Renal cortical epithelial cell (primary cell): Measurements from ENCODE around the gene HOXA2. TPM values are rescaled to one million over a fixed set of nuclear protein-coding genes. Genes with fewer than 3 reads are reported as not detected.

Experiments
- DNase-seq: peaks from one replicate; pipeline ENCODE4 v3.0.0-alpha.2; 2011; ENCODE audit warnings: low read depth
- total RNA-seq: library from RNA; depleted of rRNA; stranded (reverse); fragments of >200 nt; gene quantifications from 2 replicates; pipeline ENCODE4 v1.2.3, GENCODE V29; 2014

HOXA2 gene
- total RNA-seq, 1 donor from 2014 or later: 1.9 TPM

DNA sequence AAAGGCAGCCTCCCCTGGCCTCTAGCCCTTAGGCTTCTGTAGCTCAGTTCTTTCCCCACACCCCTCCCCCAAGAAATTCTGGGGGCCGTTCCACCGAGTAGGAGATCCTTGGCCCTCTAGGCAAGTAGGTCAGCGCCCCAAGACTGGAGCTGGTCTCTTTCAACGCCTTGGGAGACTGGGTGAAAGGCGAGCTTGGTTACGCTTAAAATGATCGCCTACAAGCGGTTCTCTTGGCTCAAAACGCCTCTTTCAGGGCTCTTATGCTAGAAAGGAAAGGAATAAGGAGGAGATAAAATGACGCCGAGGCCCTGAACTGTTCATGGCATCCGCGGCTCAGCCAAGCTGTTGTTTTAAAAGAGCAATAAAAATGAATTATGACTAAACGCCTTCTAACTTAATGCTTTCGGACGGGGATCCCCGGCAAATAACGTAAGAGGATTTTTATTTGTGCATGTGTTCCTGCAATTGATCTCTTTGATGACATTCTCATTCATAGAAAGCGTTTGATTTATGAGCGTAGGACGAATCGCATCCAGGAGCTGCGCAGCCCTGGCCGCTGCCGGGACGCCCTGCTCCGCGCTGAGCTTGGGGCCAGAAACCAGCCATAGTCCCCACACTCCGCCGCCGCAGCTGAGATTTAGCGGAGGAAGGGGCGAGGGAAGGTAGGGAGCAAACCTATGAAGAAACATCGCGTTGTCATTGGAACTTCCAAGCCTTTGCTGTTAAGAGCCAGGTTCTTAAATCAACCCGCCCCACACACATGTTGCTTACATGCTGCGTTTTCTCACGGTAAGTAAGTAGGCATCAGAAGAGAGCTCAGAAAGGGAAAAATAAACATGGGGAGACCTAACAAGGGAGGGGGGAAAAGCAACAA lies 3.7 kb downstream of the HOXA2 start:
- DNase-seq: peak; percentile 68

DNA sequence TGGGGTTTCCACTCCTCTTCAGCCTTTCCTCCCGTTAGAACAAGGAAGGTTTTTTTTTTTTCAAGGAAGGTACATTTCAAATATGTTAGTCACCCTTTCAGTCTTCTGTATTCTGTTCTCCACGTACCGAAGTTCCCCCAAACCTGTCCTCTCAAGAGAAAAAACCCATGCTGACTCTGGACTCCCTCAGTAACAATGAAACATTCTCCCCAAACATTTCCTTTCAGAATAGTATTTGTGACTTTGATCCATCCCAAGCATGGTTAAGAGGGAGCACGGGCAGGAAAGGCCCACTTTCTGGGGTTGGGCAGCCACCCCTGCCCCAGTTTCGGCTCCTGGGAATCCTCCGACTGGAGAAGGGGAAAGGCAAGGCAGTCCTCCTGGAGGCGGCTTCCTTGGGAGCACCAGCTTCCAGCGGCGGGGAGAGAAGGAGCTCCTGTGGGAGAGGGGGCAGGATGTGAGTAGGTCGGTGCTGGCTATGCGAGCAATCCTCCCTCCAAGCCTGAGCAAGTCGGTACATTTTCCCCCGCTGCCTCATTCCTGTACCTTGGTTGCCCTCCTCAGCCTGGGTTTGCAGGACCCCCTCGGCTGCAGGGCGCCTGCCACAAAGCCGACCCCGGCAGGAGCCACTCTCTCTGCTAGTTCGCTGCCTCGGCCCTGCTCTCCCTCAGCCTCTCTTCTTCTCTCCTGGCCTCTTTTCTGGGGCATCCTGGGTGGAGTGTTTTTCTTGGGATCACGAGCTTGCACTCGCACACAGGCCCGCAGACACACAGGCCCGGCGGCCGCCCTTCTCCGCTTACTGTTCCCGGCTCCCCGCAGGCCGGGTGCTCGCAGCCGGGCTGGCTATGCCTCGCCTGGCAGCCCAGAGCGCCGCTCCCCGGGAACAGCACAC lies 4.6 kb downstream of the HOXA2 start:
- DNase-seq: peak; percentile 69

DNA sequence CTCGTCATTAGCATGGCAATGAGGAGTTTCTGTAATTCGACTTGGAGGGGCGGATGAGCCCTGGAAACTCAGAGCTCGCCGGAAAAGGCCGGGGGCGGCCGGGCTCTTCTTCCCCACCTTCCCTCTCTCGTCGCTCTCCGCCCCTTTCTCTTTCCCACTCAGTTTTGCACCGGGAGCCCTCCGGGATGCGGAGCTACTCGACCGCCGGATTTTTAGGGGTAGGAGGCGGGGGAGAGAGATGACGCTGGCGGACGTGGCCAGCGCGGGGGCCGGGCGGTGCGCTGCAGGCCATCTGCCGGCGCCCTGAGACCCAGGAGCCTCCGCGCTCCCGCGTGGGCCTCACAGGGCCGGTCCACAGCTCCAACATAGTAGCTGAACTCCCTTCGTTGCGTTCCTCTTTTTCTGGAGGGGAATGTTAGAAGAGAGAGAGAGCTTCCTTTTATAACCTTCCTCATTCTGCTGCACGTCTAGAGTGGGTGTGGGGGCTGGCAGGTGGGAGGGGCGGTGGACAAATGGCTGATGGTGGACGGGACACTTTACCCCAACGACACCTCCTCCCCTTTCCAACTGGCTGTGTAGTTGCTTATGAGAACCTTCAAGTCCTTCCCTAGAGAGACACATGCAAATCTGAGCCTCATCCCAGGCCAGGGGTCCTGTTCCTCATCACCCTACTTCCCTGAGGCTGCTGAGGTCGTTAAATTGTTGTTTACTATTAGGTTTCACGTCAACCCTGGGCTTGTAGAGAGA lies 5.5 kb downstream of the HOXA2 start:
- DNase-seq: no peak

DNA sequence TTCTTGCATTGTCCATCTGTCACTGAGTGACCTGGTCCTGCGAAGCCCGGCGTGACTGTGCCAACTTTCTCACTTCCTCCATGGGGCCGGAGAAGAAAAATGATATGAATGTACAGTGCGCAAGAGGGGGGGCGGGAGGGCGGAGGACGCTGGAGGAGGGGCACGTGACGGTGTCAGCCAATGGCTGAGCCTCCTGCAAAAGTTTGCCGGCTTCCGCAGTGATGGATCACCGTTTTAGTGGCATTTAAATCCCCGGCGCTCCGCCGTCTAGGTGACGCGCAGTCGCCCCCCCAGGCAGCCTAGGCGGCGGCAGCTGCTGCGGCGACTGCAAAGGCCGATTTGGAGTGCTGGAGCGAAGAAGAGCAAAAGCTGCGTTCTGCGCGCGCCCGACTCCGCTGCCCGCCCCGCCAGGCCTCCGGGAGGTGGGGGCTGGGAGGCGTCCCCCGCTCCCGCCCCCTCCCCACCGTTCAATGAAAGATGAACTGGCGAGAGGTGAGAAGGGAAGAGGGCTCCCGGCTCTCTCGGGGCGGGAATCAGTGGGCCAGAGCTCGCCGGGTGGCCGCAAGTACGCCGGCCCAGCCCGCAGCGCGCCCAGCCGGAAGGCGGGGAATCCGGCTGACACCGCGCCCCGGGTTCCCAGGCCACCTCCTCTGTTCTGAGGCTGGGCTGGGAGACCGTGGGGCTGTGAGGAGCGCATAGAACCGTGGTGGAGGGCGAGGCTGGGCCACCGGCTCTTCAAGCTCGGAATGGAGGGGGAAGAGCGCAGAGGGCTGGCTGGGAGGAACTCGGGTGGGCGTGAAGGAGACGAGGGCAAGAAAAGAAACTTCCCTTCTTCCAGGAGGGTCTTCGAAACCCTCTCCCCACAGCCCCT lies 6.4 kb downstream of the HOXA2 start, which contains the start of gene HOXA1:
Gene HOXA1 (minus strand): TSS at position 104 of the 871 bp plus-strand sequence. CDS start 88 bp downstream, at position 16.
- DNase-seq: peak; percentile 87

DNA sequence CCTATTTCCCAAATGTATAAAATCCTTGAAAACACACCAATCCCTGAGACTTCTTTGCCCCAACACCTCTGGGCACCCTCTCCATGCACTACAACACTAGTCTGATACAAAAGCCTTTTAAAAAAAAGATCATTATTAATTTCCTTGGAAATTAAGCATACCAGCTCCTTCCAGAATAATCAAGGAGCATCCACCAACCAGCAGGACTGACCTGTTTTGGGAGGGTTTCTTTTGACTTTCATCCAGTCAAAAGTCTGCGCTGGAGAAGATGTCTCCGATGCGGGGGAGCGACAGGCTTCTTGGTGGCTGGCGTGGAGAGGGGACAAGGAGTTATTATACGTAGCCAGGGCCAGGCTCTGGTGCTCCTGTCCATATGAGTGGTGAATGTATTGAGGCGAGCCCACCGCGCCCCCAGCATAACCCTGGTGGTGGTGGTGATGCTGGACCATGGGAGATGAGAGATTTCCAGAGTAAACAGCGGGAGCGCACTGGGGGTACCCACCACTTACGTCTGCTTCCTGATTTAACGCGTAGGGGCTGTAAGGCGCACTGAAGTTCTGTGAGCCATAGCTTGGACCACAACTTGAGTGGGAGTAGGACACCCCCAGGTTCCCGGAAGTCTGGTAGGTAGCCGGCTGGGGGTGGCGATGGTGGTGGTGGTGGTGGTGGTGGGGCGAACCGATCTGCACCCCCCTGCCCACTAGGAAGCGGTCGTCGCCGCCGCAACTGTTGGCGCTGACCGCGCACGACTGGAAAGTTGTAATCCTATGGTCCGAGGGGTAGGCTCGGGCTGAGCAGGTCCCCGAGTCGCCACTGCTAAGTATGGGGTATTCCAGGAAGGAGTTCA lies 7.2 kb downstream of the HOXA2 start:
- DNase-seq: no peak

DNA sequence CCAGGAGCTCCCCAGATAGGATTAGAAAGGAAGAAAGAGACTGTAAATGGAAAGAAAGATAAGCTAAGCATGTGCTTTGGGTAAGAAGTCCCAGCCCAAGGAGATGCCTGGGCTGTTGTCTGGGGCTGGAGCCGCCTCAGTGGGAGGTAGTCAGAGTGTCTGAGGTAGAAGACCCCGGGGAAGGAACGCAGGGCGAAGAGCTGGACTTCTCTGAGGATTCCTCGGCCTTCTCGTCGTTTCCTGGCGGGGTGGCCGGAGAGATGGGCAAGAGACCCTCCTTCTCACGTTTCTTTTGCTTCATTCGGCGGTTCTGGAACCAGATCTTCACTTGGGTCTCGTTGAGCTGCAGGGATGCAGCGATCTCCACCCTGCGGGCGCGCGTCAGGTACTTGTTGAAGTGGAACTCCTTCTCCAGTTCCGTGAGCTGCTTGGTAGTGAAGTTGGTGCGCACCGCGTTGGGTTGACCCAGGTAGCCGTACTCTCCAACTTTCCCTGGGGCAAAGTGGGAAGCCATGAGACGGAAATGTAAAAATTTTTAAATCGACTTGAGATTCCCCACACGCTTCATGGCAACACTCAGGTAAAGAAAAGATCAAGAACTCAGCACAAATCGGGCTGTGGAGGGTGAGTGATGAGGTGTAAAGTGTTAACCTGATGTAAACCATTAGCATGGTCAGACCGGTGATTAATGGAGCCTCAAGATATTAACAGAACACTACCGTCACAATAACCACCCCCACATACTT lies 8.0 kb downstream of the HOXA2 start:
- DNase-seq: no peak

DNA sequence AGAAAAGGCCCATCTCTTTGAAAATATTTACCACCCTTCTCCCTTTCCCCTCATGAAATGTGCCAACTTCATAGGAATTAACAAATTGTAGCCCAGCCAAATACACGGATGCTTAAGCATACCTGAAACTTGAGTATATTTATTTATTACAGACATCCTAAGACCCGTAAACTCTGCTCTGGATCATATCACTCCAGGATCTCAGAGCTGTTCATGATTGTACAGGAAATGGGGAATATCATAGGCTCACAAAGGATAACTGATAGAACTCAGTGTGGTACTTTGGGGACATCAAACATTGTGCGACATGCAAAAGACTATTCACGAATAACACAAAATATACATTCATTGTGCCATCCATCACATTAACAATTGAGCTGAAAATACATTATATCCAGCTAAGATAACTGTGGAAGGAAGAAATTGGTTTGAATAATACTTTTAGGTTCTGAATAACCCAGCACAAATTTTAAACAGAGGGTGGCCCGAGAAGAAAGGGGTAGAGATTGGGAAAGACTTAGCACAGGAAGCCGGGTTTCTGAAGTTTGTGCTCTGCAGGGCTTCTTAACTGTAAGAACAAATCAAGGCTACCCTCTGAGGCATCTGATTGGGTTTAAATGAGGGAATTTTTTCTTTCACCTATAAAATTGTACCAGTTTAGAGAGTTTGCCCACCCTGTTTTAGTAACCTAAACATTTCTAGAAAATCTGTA lies 9.1 kb downstream of the HOXA2 start:
- DNase-seq: no peak

DNA sequence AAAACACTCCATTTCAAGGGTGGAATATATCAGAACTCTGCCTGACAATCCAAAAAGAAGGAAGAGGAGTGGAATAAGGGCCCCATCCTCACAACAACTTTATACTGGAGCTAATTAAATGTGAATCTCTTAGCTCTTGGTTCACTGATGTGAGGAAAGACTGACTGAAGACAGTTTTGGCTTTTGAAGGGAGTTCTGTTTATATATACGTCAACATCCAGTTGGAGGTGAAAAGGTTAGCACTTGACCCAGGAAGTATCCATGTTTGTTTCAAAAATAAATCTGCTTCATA lies 9.7 kb downstream of the HOXA2 start:
- no peak for DNase-seq

DNA sequence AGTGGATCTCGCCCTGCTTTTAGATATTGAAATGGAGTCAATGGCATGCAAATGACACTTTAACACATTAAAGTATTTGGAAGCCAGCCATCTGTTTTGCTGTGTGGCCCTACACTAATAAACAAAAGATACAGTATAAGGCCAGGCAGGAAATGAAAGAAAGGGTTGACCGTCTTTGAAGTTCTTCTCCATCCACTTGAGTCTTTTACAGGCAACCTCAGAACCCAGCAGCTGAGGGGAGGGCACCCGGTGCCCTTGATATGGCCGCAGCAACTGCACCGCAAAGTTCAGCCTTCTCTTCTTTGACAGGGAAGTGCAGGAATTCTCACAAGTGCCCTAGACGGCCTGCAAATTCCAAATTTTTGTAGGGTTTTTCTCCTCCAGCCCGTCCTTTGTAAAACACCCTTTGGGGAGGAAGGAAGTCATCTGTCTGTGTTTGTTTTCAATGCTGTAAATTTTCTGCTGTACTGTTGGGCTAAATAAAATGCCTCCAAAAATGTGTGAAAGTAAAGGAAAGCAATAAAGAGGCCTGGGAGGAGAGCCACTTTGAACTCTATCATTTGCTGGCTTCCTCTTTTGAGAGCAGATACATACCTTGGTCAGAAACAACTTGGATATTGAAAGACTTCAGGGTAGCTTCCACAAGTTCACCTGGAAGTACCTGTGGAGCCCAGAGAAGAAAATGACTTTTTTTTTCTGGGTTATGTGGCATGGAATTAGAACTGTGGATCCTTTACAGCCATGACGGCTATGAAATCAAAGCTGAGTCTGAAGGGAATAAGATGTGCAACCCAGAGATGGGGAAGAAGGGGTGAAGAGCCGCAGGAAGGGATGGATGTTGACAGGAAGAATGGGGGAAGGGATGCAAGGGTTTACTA lies 10.3 kb downstream of the HOXA2 start:
- no peak for DNase-seq

DNA sequence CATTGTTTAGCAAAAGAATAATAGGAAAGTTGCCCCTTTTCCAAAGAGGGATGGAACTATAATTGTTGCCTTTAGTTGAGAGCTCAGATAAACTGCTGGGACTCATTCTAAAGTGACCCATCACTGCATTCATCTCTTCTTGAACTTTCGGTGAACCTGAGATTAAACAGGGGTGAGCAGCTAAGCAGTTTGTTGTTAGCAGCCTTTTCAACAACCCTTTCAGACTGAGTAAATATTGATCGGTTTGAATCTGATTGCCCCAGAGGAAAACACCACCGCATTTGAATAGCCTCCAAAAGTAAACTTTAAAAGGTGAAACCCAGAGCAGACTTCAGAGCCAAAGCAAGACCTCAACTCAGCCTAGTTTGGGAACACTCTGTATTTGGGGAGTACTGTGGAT lies 11.4 kb downstream of the HOXA2 start:
- DNase-seq: no peak

DNA sequence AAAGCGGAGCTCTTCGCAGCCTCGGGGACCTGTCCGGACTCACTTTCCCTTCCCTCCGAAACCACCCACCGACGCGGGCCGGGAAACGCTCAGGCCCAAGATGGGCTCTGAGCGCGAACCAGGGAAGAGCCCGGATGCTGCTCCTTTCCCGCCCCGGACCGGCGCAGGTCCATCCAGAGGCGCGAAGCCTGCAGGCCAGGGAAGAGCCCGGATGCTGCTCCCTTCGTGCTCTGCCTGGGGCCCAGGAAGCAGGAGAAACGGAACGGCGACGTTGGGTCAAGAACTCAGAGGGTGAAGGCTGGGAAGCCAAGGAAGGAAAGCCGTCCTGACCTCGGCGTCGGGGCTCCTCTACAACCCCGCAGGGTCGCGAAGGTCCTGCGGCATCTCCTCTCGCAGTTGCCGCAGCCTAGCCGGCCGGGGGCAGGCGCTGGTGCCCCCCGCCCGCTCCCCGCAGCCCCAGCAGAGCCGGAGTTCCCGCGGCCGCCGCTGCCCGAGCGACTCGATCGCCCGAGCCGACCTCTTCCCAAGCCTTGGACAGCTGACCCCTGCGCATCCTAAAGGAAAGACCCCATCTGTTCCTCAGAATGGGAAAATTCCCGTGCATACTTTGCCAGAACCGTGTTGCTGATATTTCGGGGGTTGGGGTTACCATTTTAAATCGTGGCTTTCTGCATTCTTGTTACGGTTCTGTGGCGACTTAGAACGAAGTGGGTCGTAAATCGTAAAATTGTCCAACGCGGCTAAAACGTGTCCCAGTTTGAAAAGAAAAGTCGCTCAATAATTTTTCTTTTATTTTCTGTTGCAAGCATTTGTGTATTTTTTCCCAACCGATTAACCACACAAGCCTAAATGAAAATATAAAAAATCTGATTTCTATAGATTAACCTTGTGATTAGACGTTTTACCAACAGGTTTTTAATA lies 14.2 kb downstream of the HOXA2 start:
- no peak for DNase-seq

DNA sequence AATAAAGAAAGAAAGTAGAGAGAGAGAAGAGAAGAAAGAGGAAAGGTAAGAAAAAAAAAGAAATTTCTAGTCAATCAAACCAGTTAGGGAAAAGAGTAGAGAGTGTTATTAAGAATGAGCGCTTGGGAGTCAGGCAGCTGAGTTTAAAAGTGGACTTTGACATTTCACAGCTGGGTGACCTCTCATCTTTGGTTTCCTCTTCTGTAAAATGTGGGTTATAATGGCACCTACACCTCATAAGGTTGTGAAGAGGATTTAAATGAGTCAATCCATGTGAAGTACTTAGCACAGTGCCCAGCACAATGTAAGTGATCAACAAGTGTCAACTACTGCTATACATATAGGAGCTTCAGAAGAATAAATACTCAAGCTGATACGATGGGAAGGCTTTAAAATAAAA lies 18.8 kb downstream of the HOXA2 start:
- no peak for DNase-seq

DNA sequence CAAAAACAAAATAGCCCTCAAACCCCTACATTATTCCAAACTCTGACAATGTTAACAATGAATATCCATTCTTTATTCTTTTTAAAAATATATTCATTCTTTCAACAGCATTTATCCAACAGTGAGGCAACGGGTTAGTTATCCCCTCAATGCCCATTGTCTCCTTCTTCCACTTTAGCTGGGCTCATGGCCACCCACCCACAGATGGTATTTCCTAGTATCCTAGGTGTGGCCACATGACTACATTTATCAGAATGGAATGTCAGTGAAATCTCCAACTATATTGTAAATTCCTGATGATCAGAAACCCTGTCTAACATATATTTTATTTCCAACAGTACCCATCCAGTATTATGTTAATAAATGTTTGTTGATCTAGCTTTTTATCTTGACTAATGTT lies 20.3 kb downstream of the HOXA2 start:
- DNase-seq: no peak

DNA sequence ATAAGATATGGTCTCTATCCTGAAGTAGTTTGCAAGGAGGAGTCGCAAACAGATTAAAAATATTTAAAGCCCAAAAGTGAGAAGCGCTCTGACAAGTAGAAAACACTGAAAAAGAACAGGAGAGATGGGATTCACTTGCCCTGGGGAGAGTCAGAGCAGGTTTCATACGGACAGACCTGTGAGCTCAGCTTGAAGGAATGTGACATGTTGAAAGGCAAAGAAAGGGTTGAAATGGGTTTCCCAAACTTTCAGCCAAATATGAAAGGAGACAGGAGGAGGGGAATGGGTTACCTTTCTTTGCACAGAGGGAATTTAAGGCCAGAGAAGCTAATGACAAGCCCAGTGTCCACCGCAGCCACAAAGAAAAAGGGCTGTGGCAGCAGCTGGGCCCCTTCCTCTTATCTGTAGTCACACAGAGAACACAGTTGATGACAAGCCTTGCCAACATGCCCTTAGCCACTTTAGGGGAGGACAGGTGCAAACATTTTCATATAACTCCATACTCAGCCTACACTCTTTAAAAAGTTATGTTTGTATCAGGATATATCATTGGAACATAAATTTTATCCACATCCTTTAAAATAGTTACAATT lies 21.5 kb downstream of the HOXA2 start:
- peak; percentile 77 for DNase-seq

DNA sequence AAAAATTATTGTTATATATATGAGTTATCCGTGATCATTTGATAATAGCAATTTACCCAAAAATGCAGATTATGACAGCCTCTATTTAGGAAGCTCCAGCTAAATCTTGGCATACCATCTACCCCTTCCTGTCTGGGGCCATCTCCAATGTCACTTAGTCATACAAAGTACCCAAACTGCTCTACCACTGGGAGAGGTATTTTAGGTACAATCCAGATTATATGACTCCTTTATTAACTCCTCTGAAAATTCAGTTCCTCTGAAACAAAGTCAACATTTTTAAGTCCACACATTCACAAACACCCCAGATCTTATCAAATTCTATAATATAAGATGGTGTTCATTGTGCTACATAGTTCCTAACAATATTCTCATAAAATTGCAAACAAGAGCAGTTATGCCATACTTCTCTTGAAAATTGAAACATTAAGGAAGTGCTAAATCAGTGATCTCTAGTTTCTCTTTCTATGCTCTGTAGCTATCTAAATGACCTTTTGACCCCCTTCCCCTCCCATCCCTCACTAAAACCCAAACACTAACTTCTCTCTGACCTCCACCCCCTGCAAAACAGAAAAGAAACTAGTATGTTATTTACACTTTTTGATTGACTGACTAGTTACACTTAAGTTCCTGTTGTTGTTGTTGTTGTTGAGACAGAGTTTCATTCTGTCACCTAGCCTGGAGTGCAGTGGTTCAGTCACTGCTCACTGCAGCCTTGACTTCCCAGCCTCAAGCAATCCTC lies 23.1 kb downstream of the HOXA2 start:
- no peak for DNase-seq
